ENCODE measurements around the gene YY1. TPM values are rescaled to one million over a fixed set of nuclear protein-coding genes. Genes with fewer than 3 reads are reported as not detected.
A peak's percentile ranks its signal among the peaks of the same experiment; 100 is the strongest.
"Not testable (repeated sequence)": the region's sequence is repeated elsewhere in the genome, so short reads cannot be mapped to it uniquely, and the experiment has no call there.

The YY1 gene
- total RNA-seq, 5 donors from 2014 or later (not counting 1 experiment from before 2014, with no cell fraction given): 67.5 to 86.5 (median 74.2) TPM

DNA sequence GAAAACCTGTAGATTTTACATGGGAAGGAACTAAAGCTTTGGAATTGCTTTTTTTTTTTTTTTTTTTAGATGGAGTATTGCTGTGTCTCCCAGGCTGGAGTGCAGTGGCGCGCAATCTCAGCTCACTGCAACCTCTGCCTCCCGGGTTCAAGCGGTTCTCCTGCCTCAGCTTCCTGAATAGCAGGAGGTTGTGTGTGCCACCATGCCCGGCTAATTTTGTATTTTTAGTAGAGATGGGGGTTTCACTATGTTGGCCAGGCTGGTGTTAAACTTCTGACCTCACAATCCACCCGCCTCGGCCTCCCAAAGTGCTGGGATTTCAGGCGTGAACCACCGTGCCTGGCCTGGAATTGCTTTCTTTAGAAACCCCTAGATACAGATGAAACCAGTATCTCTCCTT, 44.5 kb downstream of the YY1 start:
- not testable (repeated sequence) for H3K27ac ChIP-seq (ENCODE audit: low read length); H3K9me3 Mint-ChIP-seq; H3K36me3 Mint-ChIP-seq; DNase-seq; H3K9me3 ChIP-seq; ATAC-seq (replicated peaks in 1 of 4); H3K27me3 ChIP-seq (replicated peaks in 1 of 2; ENCODE audit: control insufficient read depth in 2 of 2, extremely low read depth in 1 of 2, insufficient read depth in 2 of 2, low read length in 1 of 2); H3K27ac Mint-ChIP-seq; H3K27me3 Mint-ChIP-seq; H3K4me3 ChIP-seq (ENCODE audit: control insufficient read depth in 1 of 2, extremely low read depth in 1 of 2, low read length in 1 of 2)
- ChIA-PET POLR2A (interaction anchor here in 1 of 2 donors (0.6 kb wide), 1 partner anchor 47 kb away, joined by 5 read pairs; no protein-coding TSS in a partner anchor), CTCF (interaction anchor here (0.6 to 2.8 kb wide), 5 partner anchors 14 to 1948 kb away, joined by 3 to 8 read pairs (median 6); no protein-coding TSS in a partner anchor)
- Mint-ChIP-seq H3K4me3 (peak overlapping the region in 1 of 3 donors; percentile 37), H3K4me1 (peaks cover 21 to 25% (median 25%) of the 10 kb centered on the region in 3 donors)
- Histone ChIP-seq H3K4me1 (ENCODE audit: control insufficient read depth in 1 of 2, extremely low read depth in 1 of 2, insufficient read depth in 2 of 2, low read length in 2 of 2) (peaks cover 3 to 24% of the 10 kb centered on the region in 2 experiments), H3K36me3 (ENCODE audit: control insufficient read depth in 2 of 2, extremely low read depth in 1 of 2, insufficient read depth in 1 of 2, low read length in 1 of 2) (peaks cover 0 to 14% of the 10 kb centered on the region in 2 donors)
- WGBS (ENCODE audit: insufficient coverage): 100% methylated on average over 3 of the region's 9 CpGs

DNA sequence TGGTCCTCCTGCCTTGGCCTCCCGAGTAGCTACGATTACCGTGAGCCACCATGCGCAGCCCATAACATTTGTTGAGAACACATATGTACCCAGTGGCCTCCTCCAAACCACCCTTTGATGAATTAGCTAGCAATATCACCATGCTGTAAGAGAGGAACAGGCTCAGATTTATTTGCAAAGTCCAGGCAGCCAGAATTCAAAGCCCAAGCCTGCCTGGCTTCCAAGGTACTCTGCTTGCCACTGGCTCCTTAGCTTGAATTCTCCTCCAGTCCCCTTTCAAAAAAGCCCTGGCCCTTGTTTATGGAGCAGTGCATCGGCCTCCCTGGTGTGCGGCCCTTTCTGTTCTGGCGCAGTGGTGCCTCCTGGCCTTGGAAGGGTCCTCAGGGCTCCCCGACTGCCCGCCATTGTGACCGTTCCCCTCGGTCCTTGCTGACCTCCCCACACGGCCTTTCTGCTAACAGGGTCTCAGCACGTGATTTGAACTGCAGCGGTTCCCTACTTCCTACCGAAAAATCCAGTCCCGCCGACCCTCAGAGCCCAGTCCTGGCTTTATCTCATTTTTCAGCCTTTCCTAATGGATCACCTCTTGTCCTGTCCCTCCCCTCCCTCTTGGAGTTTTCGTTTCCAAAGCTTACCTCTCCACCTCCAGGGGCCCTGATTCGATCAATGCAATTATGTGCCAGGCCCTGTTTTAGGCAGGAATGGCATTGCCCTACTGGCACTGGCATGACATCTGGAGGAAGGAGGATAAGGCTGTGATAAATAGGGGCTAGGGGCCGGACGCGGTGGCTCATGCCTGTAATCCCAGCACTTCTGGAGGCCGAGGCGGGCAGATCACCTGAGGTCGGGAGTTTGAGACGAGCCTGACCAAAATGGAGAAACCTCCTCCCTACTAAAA, 45.3 kb downstream of the YY1 start:
- H3K27me3 Mint-ChIP-seq: no peaks in the 10 kb centered on the region
- Histone ChIP-seq H3K9me3 (no peaks in the 10 kb centered on the region), H3K27me3 (replicated peaks in 1 of 2; ENCODE audit: control insufficient read depth in 2 of 2, extremely low read depth in 1 of 2, insufficient read depth in 2 of 2, low read length in 1 of 2) (no peaks in the 10 kb centered on the region), H3K36me3 (ENCODE audit: control insufficient read depth in 2 of 2, extremely low read depth in 1 of 2, insufficient read depth in 1 of 2, low read length in 1 of 2) (peaks cover 0 to 14% of the 10 kb centered on the region in 2 donors), H3K4me3 (ENCODE audit: control insufficient read depth in 1 of 2, extremely low read depth in 1 of 2, low read length in 1 of 2) (no peak overlapping the region), H3K4me1 (ENCODE audit: control insufficient read depth in 1 of 2, extremely low read depth in 1 of 2, insufficient read depth in 2 of 2, low read length in 2 of 2) (peaks cover 3 to 20% of the 10 kb centered on the region in 2 experiments), H3K27ac (ENCODE audit: low read length) (no peak overlapping the region)
- H3K9me3 Mint-ChIP-seq: no peaks in the 10 kb centered on the region
- H3K27ac Mint-ChIP-seq: peak overlapping the region; percentile 52 to 78
- H3K36me3 Mint-ChIP-seq: peaks cover 5% of the 10 kb centered on the region
- ChIA-PET POLR2A (no interaction called here), CTCF (interaction anchor here in 1 of 2 donors (0.6 to 2.8 kb wide), 5 partner anchors 15 to 1485 kb away, joined by 3 to 8 read pairs (median 3); no protein-coding TSS in a partner anchor)
- ATAC-seq (replicated peaks in 1 of 4) (no peak), DNase-seq (no peak)
- H3K4me3 Mint-ChIP-seq: peak overlapping the region; percentile 60 to 81 (median 74)
- peaks cover 15 to 18% (median 18%) of the 10 kb centered on the region in 3 donors for H3K4me1 Mint-ChIP-seq
- 85% methylated on average over 16 of the region's 26 CpGs for WGBS (ENCODE audit: insufficient coverage)

DNA sequence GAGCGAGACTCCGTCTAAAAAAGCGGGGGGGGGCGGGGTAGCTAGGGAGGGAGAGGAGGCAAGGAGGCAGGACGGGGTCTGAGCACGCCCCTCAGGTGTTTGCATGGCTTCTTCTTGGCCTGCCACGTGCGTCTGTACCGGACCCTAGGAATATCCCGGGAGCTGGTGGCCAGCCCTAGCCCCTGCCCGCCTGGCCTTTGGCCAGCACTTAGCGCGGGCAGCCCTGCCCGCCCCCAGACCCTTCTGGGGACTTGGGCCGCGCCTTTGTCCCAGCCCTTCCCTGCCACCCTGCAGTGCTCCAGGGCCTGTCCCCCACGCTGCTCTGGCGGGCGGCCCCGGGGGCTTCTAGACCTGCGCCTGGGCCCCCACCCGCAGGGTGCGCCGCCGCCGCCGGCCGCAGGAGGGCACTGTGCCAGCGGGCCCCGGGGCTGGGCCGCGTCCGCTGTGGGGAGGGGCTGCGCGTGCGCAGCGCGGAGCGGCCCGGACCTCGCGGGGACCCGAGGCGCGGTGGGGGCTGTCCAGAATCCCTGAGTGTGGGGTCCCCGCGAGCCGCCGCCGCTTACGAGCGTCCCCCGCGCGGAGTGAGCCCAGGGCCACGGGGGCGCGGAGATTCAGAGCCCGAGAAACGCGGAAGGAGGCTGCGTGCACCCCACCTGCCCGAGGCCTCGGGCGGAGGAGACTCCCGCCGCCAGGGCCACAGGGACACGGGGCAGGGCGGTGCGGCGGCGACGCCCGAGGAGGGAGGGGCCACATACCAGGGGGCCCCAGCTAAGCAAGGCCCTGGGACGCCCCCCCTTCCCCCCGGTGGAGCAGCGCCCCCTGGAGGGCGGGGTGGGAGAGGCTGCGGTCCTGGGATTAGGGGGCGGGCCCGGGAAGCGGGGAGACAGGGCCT, 46.3 kb downstream of the YY1 start:
- Histone ChIP-seq H3K9me3 (no peaks in the 10 kb centered on the region), H3K27me3 (replicated peaks in 1 of 2; ENCODE audit: control insufficient read depth in 2 of 2, extremely low read depth in 1 of 2, insufficient read depth in 2 of 2, low read length in 1 of 2) (no peaks in the 10 kb centered on the region), H3K4me3 (ENCODE audit: control insufficient read depth in 1 of 2, extremely low read depth in 1 of 2, low read length in 1 of 2) (peak overlapping the region; percentile 62 to 65), H3K36me3 (ENCODE audit: control insufficient read depth in 2 of 2, extremely low read depth in 1 of 2, insufficient read depth in 1 of 2, low read length in 1 of 2) (peaks cover 0 to 9% of the 10 kb centered on the region in 2 donors), H3K27ac (ENCODE audit: low read length) (peak overlapping the region; percentile 58), H3K4me1 (ENCODE audit: control insufficient read depth in 1 of 2, extremely low read depth in 1 of 2, insufficient read depth in 2 of 2, low read length in 2 of 2) (peaks cover 3 to 17% of the 10 kb centered on the region in 2 experiments)
- Mint-ChIP-seq H3K36me3 (peaks cover 4% of the 10 kb centered on the region), H3K27ac (peak overlapping the region in 1 of 2 donors; percentile 53), H3K9me3 (no peaks in the 10 kb centered on the region), H3K27me3 (no peaks in the 10 kb centered on the region), H3K4me1 (peaks cover 12 to 14% (median 13%) of the 10 kb centered on the region in 3 donors), H3K4me3 (peak overlapping the region; percentile 67 to 81 (median 77))
- 4% methylated on average over 66 of the region's 82 CpGs for WGBS (ENCODE audit: insufficient coverage)
- POLR2A ChIA-PET: interaction anchor here (0.6 to 0.7 kb wide), 2 partner anchors 39 to 44 kb away, joined by 3 read pairs; no protein-coding TSS in a partner anchor
- peak; percentile 87 to 96 (median 90) for ATAC-seq (replicated peaks in 1 of 4)
- CTCF ChIA-PET: interaction anchor here (0.5 to 2.8 kb wide), 11 partner anchors 12 to 1484 kb away, joined by 3 to 8 read pairs (median 3); no protein-coding TSS in a partner anchor
- DNase-seq: peak; percentile 44 to 89 (median 71)

DNA sequence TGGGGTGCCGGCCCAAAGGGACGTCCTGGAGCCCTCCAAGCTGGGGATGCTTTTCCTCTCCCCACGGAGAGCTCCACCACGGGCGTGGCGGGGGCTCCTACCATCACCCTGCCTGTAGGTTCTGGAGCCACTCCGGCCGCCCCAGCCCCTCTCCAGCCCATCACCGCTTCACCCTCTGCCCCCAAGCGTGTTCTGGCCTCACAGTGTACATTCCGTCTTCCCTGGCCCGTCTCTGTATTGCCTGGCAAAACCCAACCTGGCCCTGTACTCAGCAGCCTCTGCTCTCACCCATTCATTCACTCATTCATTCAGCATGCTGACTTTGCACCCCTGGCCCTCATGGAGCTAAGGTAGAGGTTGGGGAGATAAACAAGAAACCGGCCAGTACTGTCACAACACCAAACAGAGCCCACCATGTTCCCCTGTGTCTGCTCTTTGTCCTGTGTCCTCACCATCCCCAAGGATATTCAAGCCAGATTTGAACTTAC, 47.0 kb downstream of the YY1 start:
- Histone ChIP-seq H3K9me3 (no peaks in the 10 kb centered on the region), H3K27me3 (replicated peaks in 1 of 2; ENCODE audit: control insufficient read depth in 2 of 2, extremely low read depth in 1 of 2, insufficient read depth in 2 of 2, low read length in 1 of 2) (no peaks in the 10 kb centered on the region), H3K36me3 (ENCODE audit: control insufficient read depth in 2 of 2, extremely low read depth in 1 of 2, insufficient read depth in 1 of 2, low read length in 1 of 2) (peaks cover 0 to 9% of the 10 kb centered on the region in 2 donors), H3K4me3 (ENCODE audit: control insufficient read depth in 1 of 2, extremely low read depth in 1 of 2, low read length in 1 of 2) (peak overlapping the region; percentile 62 to 65), H3K27ac (ENCODE audit: low read length) (no peak overlapping the region), H3K4me1 (ENCODE audit: control insufficient read depth in 1 of 2, extremely low read depth in 1 of 2, insufficient read depth in 2 of 2, low read length in 2 of 2) (peaks cover 3 to 17% of the 10 kb centered on the region in 2 experiments)
- WGBS (ENCODE audit: insufficient coverage): 36% methylated on average over 9 of the region's 13 CpGs
- H3K4me3 Mint-ChIP-seq: peak overlapping the region; percentile 67 to 81 (median 77)
- DNase-seq (no peak), ATAC-seq (replicated peaks in 1 of 4) (no peak)
- peaks cover 10 to 12% (median 11%) of the 10 kb centered on the region in 3 donors for H3K4me1 Mint-ChIP-seq
- no peaks in the 10 kb centered on the region for H3K27me3 Mint-ChIP-seq
- ChIA-PET CTCF (interaction anchor here (0.5 to 2.8 kb wide), 9 partner anchors 17 to 92 kb away, joined by 3 to 8 read pairs (median 3); no protein-coding TSS in a partner anchor), POLR2A (no interaction called here)
- peak overlapping the region in 1 of 2 donors; percentile 53 for H3K27ac Mint-ChIP-seq
- no peaks in the 10 kb centered on the region for H3K36me3 Mint-ChIP-seq
- H3K9me3 Mint-ChIP-seq: no peaks in the 10 kb centered on the region

DNA sequence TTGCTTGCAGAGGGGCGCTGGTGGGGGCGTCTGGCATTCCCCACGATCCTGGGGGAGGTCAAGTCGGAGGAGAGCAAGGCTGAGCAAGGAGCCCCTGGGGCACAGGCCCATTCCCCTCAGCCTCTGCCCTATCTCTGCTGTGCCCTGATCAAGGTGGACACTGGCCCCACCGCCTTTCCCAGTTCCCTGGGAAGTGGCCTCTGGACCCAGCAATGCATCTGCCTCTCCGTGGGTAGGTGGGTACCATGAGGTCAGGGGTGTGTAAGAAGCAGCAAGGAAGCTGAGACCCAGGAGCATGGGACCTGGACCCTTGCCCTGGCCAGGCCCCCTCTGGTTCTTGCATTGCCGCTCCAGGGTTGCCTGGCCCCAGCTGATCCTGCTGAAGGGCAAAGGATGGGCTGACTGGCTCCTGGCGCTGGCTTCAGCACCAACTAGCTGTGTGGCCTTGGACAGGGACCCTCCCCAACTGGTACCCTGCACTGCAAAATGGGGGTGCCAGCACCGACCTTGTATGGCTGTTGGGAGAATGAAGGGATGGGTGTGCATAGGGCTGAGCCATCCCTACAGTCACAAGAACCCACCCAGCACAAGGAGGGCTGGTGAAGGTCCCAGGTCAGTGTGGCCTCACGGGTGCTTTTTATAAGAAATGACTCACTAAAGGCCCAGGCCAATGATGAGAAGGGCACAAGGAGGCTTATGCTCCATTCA, 47.7 kb downstream of the YY1 start:
- H3K4me3 ChIP-seq (ENCODE audit: control insufficient read depth in 1 of 2, extremely low read depth in 1 of 2, low read length in 1 of 2): no peak overlapping the region
- no peaks in the 10 kb centered on the region for H3K27me3 Mint-ChIP-seq
- no peaks in the 10 kb centered on the region for H3K9me3 Mint-ChIP-seq
- H3K4me1 Mint-ChIP-seq: peaks cover 10 to 12% (median 11%) of the 10 kb centered on the region in 3 donors
- no peak overlapping the region for H3K27ac ChIP-seq (ENCODE audit: low read length)
- ATAC-seq (replicated peaks in 1 of 4) (no peak), DNase-seq (no peak)
- H3K36me3 ChIP-seq (ENCODE audit: control insufficient read depth in 2 of 2, extremely low read depth in 1 of 2, insufficient read depth in 1 of 2, low read length in 1 of 2): peaks cover 0 to 7% of the 10 kb centered on the region in 2 donors
- H3K27me3 ChIP-seq (replicated peaks in 1 of 2; ENCODE audit: control insufficient read depth in 2 of 2, extremely low read depth in 1 of 2, insufficient read depth in 2 of 2, low read length in 1 of 2): no peaks in the 10 kb centered on the region
- ChIA-PET POLR2A (no interaction called here), CTCF (interaction anchor here (0.5 to 1.2 kb wide), 4 partner anchors 18 to 91 kb away, joined by 3 to 4 read pairs (median 4); no protein-coding TSS in a partner anchor)
- H3K9me3 ChIP-seq: no peaks in the 10 kb centered on the region
- WGBS (ENCODE audit: insufficient coverage): 82% methylated on average over 2 of the region's 10 CpGs
- H3K36me3 Mint-ChIP-seq: no peaks in the 10 kb centered on the region
- H3K4me3 Mint-ChIP-seq: peak overlapping the region in 2 of 3 donors; percentile 45 to 81
- H3K4me1 ChIP-seq (ENCODE audit: control insufficient read depth in 1 of 2, extremely low read depth in 1 of 2, insufficient read depth in 2 of 2, low read length in 2 of 2): peaks cover 3 to 17% of the 10 kb centered on the region in 2 experiments
- H3K27ac Mint-ChIP-seq: no peak overlapping the region
